Activated CD4-positive, alpha-beta T cell treated with anti-CD3 and anti-CD28 coated beads for 4 hours (primary cell): ENCODE results near the gene CLSTN3.

ENCODE experiments used
- DNase-seq, 2 donors: peaks; one replicate each; pipeline ENCODE4 v3.0.0-alpha.2; 2020

The CLSTN3 gene

DNA sequence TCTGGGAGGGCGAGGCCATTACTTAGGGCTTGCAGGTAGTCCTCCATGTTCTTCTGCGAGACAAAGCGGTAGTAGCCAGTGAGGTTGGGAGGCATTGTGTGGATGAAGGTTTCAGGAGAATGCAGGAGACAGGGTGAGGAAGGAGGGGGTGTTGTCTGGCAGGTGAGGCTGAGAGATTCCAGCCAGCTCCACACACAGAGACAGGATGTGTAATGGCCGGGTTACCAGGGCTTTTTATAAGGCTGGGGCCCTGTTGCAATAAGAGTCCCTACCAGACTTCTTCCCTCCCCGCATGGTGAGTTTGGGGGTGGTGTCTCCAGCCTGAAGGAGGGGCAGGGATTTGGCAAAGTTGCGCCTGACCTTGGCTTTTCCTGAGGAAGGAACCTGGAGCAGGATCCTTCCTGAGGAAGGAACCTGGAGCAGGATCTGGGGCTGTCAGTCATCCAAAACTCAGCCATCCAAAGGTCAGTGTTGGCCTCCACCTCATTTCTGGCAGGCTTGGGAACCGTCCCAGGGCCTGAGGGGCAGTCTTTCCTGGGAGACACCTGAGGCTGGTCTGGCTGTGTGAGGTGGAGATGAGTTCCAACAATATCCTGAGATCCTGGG, 1.4 kb upstream of the CLSTN3 start, which contains the start of gene RBP5:
Gene RBP5 (minus strand): TSS at position 209 of the 606 bp plus-strand sequence. CDS start 114 bp downstream, at position 95.
- DNase-seq, result no peak

DNA sequence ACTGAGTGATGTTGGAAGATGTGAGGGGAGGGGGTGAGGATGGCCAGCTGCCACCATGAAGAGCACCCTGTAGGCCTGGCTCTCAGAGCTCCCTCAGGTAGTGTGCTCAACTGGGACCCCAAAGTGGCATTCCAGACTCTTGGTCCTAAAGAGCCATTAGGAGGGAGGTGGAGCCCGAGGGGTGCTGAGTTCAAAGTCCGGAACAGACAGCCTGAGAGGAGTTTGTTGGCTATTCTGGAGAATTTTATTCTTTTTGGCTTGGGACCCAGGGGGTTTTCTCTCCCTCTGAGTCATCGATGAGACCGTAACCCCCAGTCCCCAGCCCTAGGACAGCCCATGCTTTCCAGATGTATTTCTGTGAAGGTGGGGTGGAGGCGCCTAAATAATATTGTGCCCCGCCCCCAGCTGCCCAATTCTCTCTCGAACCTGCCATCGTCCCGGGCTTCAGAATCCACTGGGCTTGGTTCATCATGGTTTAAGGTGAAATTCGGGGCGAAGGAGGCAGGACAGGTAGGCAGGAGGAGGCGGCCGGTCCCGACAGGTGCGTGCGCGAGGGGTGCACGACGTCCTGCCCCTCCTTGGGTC, 792 bp upstream of the CLSTN3 start:
- no peak for DNase-seq

DNA sequence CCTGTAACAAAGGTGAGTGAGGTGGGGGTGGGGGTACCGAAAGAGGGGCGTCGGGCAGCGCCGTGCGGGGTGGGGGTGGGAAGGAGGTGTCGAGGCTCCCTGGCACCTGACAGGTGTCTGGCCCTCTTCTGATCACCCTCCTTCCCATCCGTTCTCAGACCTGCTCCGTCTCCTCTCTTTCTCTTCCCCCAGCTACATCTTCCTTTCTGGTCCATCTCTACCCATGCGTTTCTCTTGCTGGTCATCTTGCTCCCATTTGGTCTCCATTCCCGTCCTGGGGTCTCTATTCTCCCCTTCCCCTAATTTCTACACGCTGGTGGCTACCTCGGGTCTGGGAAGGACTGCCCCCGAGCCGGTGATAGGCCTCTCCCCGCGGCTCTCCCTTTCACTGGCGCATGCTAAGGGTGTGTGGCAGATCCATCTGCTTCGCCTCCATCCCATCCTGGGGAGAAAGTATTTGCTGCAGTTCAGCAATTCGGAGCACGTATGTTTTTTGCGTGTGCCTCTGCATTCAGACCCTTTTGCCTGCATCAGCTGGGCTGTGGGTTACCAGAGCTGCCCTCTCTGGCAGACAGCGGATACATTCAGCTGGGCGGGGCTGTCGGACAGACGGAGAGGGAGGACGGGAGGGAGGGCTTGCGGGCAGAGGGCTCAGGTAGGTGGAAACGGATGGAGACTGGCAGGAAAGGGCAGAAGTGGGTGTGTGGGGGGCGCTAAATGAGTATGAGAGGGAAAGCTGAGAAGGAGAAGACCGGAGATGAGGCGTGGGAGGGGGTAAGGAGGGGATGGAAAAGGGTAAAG, 730 bp downstream of the CLSTN3 start:
- DNase-seq, result peak; percentile 33 to 52

DNA sequence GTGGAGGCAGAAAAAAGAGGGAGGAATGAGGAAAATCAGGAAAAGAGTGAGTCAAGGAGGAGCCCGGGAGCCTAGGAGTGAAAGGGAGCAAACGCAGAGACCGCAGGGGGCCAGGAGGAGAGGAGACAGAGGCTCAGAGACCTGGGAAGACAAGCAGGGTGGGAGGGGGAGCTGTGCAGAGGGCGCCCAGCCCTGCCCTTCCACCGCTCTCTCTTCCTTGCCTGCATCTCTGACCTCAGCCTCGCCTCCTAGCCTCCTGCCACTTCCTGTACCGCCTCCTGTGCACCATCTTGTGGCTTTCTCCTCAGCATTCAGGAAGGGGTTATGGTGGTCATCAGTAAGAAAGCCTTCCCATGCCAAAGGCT, 1.3 kb downstream of the CLSTN3 start:
- peak in 1 of 2 donors; percentile 13 for DNase-seq

DNA sequence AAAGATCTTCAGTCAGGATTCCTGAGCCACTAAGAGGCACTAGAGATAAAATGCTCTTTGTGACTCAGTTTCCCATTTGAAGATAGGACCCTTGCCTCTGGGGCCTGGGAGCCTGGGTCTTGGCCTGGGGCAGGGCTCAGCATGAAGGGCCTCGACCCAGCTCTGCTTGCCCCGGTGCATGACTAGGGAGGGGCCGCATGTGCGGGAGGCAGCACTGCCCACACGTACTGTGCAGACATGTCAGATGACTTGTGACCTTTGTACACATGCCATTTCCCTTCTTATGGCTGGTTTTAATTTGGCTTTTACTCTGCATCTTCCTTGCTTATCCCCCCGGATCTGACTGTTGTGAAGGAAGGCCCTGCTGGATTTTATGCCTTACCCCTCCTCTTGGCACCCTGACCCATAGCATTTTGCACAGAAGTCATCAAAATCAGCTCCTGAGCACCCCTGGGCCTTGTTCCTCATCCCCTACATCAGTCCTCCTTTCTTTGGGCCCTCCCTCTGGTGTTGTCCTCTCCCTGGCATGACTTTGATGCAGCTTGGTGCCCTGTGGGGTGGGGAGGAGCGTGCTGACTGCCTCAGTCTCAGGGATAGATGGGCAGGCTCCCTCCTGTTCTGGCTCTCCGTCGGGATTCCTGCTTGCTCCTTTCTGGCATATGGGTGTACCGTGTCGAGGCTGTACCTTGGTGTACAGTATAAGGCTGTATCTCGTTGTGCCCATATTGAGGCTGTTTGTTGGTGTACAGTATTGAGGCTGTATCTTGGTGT, 4.4 kb downstream of the CLSTN3 start:
- no peak for DNase-seq

DNA sequence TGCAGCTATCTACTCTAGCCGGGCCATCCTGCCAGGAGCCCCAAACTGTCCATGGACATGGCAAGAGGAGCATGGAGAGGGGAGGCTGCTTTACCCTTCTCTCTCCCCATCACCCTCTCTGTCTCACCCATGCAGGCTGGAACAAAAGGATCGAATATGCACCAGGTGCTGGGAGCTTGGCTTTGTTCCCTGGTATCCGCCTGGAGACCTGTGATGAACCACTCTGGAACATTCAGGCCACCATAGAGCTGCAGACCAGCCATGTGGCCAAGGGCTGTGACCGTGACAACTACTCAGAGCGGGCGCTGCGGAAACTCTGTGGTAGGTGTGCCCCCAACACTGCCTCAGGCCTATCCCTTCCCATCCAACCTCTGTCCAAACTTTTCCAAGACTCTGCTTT, 5.9 kb downstream of the CLSTN3 start:
- no peak for DNase-seq

DNA sequence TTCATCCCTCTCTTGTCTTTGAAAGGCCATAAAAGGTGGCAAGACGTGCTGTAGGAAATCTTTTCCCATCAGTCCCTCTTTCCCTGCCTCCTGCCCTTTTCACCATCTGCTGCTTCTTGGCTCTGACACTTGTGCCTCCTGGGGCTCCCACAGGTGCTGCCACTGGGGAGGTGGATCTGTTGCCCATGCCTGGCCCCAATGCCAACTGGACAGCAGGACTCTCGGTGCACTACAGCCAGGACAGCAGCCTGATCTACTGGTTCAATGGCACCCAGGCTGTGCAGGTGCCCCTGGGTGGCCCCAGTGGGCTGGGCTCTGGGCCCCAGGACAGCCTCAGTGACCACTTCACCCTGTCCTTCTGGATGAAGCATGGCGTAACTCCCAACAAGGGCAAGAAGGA, 6.5 kb downstream of the CLSTN3 start:
- no peak for DNase-seq

DNA sequence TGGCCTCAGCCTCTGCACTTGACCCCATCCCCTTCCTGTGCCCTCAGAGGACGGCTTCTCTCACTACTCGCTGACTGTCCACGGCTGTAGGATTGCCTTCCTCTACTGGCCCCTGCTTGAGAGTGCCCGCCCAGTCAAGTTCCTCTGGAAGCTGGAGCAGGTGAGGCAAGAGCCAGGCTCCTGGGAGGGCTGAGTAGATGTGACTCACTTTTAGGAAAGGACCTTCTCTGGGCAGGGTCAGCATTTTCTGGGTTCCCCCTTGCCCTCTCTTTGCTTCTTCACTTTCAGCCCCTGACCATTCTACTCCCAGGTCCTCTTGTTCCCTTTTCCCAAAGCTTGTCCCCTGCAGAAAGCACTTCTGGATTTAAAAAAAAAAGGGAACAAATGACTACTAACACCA, 7.7 kb downstream of the CLSTN3 start:
- DNase-seq, result no peak

DNA sequence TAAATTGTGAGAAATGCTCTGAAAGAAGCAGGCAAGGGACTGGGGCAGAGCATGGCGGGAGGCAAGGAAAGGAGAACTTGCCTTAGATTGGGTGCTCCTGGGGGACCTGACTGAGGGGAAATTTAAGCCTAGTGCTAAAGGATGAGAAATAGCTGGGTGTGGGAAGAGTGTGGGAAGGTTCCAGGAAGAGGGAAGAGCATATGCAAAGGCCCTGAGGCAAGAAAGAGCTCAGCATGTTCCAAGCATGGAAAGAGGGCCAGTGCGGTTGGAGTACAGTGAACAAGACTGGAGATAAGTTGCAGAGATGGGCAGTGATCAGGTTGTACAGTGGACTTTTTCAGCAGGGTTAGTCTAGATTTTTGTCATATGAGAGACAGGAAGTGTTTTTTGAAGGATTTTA, 9.0 kb downstream of the CLSTN3 start:
- no peak for DNase-seq

DNA sequence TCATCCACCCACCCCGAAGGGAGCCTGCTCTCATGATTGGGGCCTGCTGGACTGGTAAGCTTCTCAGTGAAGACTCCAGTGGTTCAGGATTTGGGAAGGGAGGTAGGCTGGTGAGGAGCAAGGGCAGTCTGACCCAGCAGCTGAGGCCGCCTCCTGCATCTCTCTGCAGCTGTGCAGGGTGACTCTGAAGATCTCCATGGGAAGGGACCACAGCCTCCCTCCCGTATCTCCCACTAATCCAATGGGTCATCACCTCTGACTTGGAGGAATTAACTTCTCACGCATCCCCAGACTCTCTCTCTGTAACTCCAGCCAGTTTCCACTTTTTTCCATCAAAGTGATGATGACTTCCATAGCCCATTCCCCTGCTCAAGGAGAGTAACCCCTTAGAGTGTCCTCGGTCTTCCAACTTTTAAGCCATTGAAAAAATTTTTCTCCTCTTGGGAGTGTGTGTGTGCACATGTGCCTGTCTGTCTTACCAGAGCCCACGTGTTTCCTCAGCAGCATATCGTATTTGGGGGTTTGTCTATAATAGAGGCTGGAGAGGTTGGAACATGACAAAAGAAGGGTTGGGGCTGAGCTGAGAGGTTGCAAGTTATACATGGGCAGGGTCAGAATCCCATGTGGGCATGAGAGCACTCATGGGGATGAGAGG, 11.3 kb downstream of the CLSTN3 start:
- DNase-seq, result no peak

DNA sequence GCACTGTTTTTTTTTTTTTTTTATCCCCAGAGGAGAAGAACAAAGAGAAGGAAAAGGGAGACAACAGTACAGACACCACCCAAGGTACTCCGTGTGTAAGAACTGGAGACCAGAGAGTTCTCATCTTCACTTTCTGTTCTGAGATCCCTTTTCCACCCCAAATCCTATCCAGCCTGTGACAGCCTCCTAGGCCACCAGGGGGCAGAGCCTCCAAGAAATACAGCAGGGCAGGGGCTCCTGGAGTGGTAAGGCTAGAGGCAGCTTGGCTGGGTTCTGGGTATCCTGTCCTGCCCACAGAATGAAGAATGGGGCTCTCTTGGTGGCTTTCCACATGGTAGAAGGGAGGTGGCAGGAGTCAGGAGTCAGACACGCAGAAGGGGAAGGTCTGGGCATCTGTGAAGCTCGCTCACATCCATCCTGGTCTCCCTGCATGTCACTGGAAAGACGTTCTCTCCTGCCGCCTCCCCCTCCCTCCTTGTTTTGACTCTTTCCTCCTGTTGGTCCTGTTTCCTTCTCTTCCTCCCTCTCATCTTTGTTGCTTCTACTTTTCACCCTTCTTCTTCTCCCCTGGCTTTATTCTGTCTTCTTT, 12.0 kb downstream of the CLSTN3 start:
- peak; percentile 45 to 54 for DNase-seq

DNA sequence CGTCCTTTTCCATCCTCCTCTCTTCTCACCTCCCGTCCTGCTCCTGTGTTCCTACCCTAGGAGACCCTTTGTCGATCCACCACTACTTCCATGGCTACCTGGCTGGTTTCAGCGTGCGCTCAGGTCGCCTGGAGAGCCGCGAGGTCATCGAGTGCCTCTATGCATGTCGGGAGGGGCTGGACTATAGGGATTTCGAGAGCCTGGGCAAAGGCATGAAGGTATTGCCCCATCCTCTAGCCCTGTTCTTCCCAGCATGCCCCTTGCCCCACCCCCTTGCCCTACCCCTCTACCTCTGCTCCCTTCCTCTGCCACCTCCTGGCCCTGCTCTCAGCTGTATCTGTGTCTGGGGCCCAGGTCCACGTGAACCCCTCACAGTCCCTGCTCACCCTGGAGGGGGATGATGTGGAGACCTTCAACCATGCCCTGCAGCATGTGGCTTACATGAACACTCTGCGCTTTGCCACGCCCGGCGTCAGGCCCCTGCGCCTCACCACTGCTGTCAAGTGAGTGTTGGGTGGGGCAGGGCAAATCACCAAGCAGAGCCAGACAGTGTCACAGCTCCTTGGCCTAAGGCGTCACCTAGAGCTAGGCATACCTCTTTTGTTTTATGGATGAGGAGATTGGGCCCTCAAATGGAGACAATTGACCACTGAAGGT, 12.8 kb downstream of the CLSTN3 start:
- DNase-seq, result no peak

DNA sequence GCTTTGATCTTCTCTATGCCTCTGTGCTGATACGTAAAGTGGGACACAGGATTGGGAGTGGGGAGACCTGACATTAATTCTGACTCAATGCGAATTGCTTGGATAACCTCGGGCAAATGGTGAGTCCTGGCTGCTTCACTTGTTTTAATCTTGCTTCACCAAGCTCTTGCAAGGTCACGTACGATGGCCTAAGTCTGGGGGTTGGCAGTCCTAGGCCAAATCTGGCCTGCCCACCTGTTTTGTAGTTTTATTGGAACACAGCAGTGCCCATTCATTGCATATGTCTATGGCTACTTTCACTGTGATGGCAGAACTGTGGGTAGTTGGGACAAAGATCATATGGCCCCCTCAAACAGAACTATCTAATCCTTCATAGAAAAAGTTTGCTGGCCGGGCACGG, 13.4 kb downstream of the CLSTN3 start:
- DNase-seq, result no peak

DNA sequence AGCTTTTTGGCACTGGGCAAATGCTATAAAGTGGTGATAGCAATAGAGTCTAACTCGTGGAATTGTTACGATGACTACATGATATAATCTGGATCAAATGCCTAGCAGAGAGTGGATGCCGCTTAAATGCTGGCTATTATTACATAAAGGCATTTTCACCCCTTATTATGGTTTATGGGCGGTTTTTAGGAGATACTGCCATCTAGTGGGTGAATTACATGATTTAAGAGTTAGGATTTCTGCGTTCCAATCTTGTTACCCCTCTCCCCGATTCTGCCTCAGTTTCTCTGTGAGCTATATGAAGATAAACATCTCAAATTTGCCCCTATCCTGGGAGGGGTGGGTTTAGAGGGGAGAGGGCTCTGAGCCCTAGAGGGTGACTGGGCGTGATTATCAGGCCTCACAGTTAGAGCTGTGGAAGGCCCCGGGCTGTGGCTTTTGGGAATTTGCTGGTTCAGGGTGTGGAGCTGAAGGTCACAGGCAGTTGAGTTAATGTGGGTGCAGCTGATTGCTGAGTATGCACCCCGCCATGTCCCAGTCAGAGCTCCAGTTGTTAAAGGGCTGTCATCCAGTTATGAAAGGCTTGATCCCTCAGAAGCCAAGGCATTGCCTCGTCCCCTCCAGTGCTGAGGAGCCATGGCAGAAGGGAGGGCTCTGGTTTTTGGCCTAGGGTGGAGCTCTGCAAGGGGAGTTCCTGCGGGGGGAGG, 14.4 kb downstream of the CLSTN3 start:
- DNase-seq, result no peak

DNA sequence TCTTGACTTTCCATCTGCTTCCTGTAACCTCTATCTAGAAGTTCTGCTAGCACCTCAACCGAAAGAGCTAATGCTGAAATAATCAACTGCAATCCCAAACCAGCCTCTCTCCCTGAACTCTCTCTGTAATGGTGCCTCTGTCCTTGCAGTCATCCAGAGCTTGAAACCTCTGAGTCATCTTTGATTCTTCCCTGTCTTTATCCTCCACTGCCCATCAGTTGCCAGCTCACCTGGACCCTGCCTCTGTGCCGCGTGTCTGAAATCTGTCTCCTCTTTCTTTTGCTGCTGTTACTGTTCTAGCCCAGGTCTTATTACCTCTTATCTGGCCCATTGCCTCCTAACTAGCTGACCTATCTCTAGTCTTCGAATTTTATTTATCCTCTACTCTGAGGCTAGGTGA, 15.5 kb downstream of the CLSTN3 start:
- no peak for DNase-seq

DNA sequence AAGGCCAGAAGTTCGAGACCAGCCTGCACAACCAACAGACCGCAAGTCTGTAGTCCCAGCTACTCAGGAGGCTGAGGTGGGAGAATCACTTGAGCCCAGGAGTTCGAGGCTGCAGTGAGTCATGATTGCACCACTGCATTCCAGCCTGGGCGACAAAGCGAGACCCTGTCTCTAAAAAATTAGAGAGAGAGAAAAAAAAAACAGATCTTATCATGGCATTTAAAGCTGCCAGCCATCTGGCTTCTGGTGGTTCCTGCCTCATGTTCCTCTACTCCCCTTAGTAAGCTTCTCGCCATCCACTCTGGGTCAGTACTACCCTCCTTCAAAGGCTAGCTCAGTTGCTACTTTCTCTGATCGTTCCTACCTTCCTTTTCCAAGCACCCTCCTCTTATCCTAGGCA, 16.1 kb downstream of the CLSTN3 start:
- DNase-seq, result no peak

DNA sequence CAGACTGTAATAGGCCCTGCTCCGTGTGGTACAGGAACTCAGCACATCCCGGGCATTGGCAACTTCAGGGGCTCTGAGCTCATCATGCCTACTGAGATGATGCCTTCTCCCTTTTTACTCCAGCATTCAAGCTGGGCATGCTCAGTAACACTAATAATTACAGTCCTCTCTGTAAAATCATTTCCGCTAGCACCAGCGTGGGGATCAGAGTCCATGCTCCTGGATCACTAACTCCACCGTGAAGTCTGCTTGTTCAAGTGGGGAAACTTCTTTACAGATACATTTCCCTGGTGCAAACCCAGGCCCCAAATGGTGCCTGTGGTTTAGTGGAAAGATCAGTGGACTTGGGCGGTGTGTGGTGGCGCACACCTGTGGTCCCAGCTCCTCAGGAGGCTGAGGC, 16.7 kb downstream of the CLSTN3 start:
- no peak for DNase-seq

DNA sequence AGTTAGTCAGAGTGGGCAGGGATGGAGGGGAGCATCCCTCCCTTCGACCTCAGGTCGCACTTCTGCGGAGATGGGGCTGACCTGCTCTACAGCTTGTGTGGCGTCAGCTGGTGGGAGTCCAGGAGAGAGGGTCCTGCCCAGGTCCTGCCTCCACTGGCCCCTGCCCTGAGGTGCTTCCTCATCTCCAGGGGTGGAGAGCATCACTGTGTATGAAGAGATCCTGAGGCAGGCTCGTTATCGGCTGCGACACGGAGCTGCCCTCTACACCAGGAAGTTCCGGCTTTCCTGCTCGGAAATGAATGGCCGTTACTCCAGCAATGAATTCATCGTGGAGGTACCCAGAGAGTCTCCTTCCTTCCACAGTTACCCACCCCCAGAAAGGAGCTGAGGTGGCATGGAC, 20.2 kb downstream of the CLSTN3 start:
- no peak for DNase-seq

DNA sequence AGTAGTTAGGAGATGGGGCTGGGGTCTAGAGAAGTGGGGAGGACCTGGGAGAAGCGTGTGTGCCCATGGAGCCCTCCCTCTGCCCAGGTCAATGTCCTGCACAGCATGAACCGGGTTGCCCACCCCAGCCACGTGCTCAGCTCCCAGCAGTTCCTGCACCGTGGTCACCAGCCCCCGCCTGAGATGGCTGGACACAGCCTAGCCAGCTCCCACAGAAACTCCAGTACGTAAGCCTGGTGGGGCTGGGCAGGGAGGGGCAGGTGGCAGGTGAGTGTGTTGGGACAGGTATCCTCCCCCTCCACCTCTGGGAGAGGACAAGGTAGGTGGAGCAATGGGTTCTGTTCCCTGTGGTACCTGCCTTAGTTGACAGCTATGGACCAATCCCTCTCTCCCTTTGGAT, 20.7 kb downstream of the CLSTN3 start:
- DNase-seq, result no peak

DNA sequence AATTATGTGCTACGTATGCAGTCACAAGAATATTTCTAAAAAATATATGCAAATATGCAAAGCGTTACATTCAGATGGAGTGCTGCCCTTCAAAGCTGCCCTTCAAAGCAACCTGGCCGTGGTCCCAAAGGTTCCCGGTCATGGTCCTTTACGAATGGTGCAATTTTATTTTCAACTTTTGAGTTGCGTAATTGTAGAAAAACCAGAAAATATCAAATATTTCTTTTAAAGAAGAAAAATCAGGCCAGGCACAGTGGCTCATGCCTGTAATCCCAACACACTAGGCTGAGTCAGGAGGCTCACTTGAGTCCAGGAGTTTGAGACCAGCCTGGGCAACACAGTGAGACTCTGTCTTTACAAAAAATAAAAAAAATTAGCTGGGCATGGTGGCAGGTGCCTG, 21.4 kb downstream of the CLSTN3 start:
- DNase-seq, result no peak

DNA sequence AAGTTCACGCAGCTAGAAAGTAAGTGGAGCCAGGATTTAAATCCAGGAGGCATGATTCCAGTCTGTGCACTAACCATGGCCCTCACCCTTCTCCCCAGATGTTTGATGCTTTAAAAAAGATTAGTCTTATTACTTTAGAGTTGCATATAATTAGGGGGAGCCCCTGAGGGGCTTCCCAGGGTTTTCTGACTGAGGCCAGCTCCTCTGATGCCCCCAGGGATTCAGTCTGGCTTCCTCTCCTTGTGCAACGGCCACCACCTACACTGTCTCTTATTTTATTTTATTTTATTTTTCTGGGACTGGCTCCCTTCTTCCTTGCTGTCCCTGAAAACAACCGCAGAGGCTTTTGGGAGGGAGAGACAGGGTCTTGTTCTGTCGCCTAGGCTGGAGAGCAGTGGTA, 22.6 kb downstream of the CLSTN3 start:
- DNase-seq, result no peak
